GM12875 (cell line): ENCODE results near the gene GPR132.

ENCODE experiments used
- H3K4me3 ChIP-seq: one replicate; pipeline ENCODE4 v1.5.1; 2011; ENCODE audit warnings: low read depth, low read length, control low read depth
- TF ChIP-seq, protein P1 (sequence below): IDR thresholded peaks from 2 replicates; pipeline ENCODE4 v1.5.1; 2011; ENCODE audit warnings: low read depth, mild to moderate bottlenecking, control low read depth, inconsistent platforms, low read length, moderate library complexity, borderline replicate concordance; ENCODE audit not compliant: insufficient read depth

The GPR132 gene

GRCh38 chr14:105021656-105022275, 43.5 kb downstream of the GPR132 start:
- TF ChIP-seq, protein P1, sequence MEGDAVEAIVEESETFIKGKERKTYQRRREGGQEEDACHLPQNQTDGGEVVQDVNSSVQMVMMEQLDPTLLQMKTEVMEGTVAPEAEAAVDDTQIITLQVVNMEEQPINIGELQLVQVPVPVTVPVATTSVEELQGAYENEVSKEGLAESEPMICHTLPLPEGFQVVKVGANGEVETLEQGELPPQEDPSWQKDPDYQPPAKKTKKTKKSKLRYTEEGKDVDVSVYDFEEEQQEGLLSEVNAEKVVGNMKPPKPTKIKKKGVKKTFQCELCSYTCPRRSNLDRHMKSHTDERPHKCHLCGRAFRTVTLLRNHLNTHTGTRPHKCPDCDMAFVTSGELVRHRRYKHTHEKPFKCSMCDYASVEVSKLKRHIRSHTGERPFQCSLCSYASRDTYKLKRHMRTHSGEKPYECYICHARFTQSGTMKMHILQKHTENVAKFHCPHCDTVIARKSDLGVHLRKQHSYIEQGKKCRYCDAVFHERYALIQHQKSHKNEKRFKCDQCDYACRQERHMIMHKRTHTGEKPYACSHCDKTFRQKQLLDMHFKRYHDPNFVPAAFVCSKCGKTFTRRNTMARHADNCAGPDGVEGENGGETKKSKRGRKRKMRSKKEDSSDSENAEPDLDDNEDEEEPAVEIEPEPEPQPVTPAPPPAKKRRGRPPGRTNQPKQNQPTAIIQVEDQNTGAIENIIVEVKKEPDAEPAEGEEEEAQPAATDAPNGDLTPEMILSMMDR = no peak
- peak overlapping the region; percentile 61 for H3K4me3 ChIP-seq

DNA sequence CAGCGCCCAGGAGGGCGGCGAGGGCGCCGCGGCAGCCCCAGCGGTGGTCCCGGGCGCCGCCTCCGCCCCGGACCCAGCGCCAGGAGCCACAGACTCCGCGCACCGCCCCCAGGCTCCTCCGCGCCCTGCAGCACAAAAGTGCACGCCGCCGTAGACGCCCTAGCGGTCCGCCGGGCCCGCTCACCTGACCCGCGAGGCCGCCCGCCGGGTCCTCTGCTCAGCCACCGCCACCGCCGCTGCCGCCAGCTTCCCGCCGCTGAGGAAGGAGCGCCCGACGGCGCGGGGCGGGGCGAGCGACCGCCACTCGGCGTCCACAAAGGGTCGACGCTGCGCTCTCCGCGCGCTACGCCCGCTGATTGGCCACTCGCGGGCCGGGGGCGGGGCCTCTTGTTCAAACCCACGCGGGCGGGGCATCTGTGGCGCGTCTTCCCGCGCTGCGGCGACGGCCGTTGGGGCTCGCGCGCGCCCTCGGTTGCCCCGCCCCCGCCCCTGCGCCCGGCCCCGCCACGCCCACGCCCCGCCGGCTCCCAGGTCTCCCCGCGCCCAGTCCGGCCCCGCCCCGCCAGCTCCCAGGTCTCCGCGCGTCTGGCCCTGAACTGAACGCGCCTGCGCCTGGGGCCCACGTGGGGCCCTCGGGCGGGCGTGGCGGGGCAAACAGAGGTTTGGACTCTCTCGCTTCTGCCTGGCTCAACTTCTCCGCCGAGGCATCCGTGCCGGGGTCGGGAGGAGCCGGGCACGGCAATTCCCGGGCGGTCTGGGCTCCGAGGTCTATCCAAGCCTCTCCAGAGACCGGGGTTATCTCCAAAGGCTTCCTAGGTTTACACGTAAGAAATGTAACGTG, 44.2 kb downstream of the GPR132 start, which contains the start of gene CDCA4:
Gene CDCA4 (minus strand): TSS at position 269 of the 841 bp plus-strand sequence. CDS start 9,154 bp downstream, outside the sequence.
- TF ChIP-seq, protein P1 = no peak
- peak within 1 kb of the TSS; percentile 81 for H3K4me3 ChIP-seq

DNA sequence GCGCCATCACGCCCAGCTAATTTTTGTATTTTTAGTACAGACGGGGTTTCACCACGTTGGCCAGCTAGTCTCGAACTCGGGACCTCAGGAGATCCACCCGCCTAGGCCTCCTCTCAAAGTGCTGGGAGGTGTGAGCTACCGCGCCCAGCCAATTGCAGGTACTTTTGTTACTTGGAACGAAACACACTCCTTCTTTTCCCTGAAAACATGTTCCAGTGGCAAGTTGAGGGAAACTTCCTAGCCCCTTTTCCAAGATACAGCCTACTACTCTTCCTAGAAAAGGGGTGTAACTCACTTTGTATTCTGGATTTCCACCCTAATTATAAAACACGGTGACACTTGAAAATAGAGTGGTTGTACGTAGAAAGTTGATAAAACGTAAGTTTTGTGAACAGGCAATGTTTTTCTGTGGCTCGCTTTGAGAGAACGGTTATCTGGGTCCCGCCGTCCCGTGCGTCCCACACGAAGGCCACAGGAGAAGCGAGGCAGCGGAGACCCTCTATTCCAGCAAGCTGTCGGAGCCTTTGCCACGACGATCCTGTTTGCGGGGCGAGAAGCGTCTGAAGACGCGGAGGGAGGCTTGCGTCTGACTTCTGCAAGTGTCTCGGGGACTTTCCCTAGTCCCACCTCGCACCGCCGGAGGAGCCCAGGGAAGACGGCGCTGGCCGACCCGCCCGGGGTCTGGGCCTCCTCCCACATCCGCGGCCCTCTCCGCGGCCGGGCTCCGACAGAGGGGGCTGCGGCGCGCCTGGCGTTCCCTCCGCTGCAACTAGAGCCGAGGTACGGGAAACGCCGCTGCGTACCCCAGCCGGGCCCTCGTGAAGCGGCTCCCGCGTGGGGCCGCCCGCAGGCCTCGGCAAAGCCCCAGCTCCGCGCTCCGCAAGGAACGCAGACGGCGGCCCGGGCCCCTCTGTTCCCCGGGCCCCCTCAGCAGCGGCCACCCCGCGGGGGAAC, 45.1 kb downstream of the GPR132 start:
- TF ChIP-seq, protein P1 = no peak
- peak overlapping the region; percentile 81 for H3K4me3 ChIP-seq

- H3K4me3 ChIP-seq = peak overlapping the region; percentile 15
Measured at GRCh38 chr14:105018414-105018813, 46.8 kb downstream of the GPR132 start.

DNA sequence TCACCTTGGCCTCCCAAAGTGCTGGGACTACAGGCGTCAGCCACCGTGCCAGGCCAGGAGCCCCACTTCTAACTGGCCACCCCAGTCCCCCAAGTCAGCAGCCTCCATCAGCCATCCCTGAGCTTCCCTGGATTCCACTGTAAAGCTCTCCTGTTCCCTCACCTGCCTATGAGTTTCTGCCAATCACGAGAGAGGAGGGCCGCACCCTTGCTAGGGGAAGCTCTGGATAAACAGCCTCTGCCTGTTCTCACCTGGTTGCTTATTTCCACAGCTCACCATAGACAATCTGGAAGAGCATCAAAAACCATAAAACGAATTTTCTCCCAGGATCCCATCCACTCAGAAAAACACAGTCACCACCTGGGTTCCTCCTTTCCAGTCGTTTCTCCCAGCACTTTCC, 49.3 kb downstream of the GPR132 start:
- TF ChIP-seq, protein P1 = no peak
- H3K4me3 ChIP-seq = no peak overlapping the region

More at GRCh38 chr14:105018414-105018813, 46.8 kb downstream of the GPR132 start:
- TF ChIP-seq, protein P1 = no peak

DNA sequence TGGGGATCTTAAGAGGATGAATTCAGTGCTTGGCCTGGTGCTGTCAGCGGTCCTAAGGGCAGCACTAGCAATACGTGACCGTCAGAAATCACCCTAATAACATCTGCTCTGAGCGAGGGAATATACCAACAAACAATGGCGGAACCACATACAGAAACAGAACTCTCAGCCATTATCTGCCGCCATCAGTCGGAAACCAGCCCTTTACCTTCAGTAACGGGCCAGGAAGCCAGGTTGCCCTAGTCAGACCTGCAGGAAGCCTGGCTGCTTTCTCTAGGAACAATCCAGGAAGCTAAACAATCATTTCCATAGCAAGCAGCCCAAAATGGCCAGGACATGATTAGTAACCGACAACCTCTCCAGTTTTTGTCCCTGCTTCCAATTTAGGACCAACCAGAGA, 50.0 kb downstream of the GPR132 start:
- TF ChIP-seq, protein P1 = no peak
- no peak overlapping the region for H3K4me3 ChIP-seq
